ENCODE data around the gene AKAP8. TPM values are rescaled to one million over a fixed set of nuclear protein-coding genes. Genes with fewer than 3 reads are reported as not detected.
A peak's percentile ranks its signal among the peaks of the same experiment; 100 is the strongest.

The AKAP8 gene
- total and polyA plus RNA-seq, 2 experiments from 2014 or later, result 18.6 to 22.9 TPM

- Histone ChIP-seq H3K79me2 (peaks cover 91% of the 10 kb centered on the region), H3K36me3 (replicated peaks; ENCODE audit: insufficient read depth, low read depth) (no peaks in the 10 kb centered on the region), H3K27ac (no peak overlapping the region), H3K9me3 (ENCODE audit: low read depth) (no peaks in the 10 kb centered on the region), H3K27me3 (no peaks in the 10 kb centered on the region), H3K4me3 (no peak overlapping the region), H2AFZ (no peak overlapping the region), H3K4me1 (ENCODE audit: insufficient read depth) (peaks cover 49% of the 10 kb centered on the region), H3K9me2 (replicated peaks; ENCODE audit: insufficient read depth) (no peaks in the 10 kb centered on the region), H4K20me1 (ENCODE audit: insufficient read depth, poor library complexity, severe bottlenecking) (peaks cover 83% of the 10 kb centered on the region), H3K4me2 (peak overlapping the region; percentile 89)
- no peak for TF ChIP-seq EZH2 (IDR thresholded peaks at IDR 0.05; ENCODE audit: borderline replicate concordance)
- TF ChIP-seq CTCF (IDR thresholded peaks at IDR 0.05; ENCODE audit: poor library complexity), result no peak
- no peak for TF ChIP-seq EZH2phosphoT487 (IDR thresholded peaks at IDR 0.05; ENCODE audit: low read depth, severe bottlenecking, unreplicated experiment)
- 61% methylated on average over 10 of the region's 10 CpGs for WGBS (ENCODE audit: low lambda C conversion rate, missing lambda C conversion rate)
- DNase-seq (ENCODE audit: low spot score), result no peak
Observed at GRCh38 chr19:15328312-15328711, 51.3 kb downstream of the AKAP8 start.

GRCh38 chr19:15324791-15325519 is 54.6 kb downstream of the AKAP8 start:
- peak overlapping the region; percentile 41 for H3K27ac ChIP-seq
- H3K27me3 ChIP-seq, result no peaks in the 10 kb centered on the region
- H3K36me3 ChIP-seq (replicated peaks; ENCODE audit: insufficient read depth, low read depth), result no peaks in the 10 kb centered on the region
- H2AFZ ChIP-seq, result no peak overlapping the region
- H3K4me3 ChIP-seq, result no peak overlapping the region
- no peak for TF ChIP-seq EZH2phosphoT487 (IDR thresholded peaks at IDR 0.05; ENCODE audit: low read depth, severe bottlenecking, unreplicated experiment)
- TF ChIP-seq EZH2 (IDR thresholded peaks at IDR 0.05; ENCODE audit: borderline replicate concordance), result no peak
- no peak for TF ChIP-seq CTCF (IDR thresholded peaks at IDR 0.05; ENCODE audit: poor library complexity)
- H4K20me1 ChIP-seq (ENCODE audit: insufficient read depth, poor library complexity, severe bottlenecking), result peaks cover 100% of the 10 kb centered on the region
- no peak for DNase-seq (ENCODE audit: low spot score)
- H3K79me2 ChIP-seq, result peaks cover 100% of the 10 kb centered on the region
- peaks cover 65% of the 10 kb centered on the region for H3K4me1 ChIP-seq (ENCODE audit: insufficient read depth)
- H3K9me3 ChIP-seq (ENCODE audit: low read depth), result no peaks in the 10 kb centered on the region
- H3K9me2 ChIP-seq (replicated peaks; ENCODE audit: insufficient read depth), result no peaks in the 10 kb centered on the region
- H3K4me2 ChIP-seq, result peak overlapping the region; percentile 23
- WGBS (ENCODE audit: low lambda C conversion rate, missing lambda C conversion rate), result 38% methylated on average over 6 of the region's 6 CpGs

GRCh38 chr19:15323496-15324235 is 55.9 kb downstream of the AKAP8 start:
- peaks cover 100% of the 10 kb centered on the region for H4K20me1 ChIP-seq (ENCODE audit: insufficient read depth, poor library complexity, severe bottlenecking)
- H3K4me3 ChIP-seq, result no peak overlapping the region
- no peak for TF ChIP-seq EZH2phosphoT487 (IDR thresholded peaks at IDR 0.05; ENCODE audit: low read depth, severe bottlenecking, unreplicated experiment)
- TF ChIP-seq CTCF (IDR thresholded peaks at IDR 0.05; ENCODE audit: poor library complexity), result no peak
- TF ChIP-seq EZH2 (IDR thresholded peaks at IDR 0.05; ENCODE audit: borderline replicate concordance), result no peak
- H3K36me3 ChIP-seq (replicated peaks; ENCODE audit: insufficient read depth, low read depth), result no peaks in the 10 kb centered on the region
- H3K4me2 ChIP-seq, result peak overlapping the region; percentile 23
- DNase-seq (ENCODE audit: low spot score), result peak; percentile 30
- H3K27ac ChIP-seq, result peak overlapping the region; percentile 41
- H3K27me3 ChIP-seq, result no peaks in the 10 kb centered on the region
- WGBS (ENCODE audit: low lambda C conversion rate, missing lambda C conversion rate), result 67% methylated on average over 5 of the region's 5 CpGs
- H3K79me2 ChIP-seq, result peaks cover 100% of the 10 kb centered on the region
- H3K4me1 ChIP-seq (ENCODE audit: insufficient read depth), result peaks cover 57% of the 10 kb centered on the region
- H3K9me2 ChIP-seq (replicated peaks; ENCODE audit: insufficient read depth), result no peaks in the 10 kb centered on the region
- no peak overlapping the region for H2AFZ ChIP-seq
- no peaks in the 10 kb centered on the region for H3K9me3 ChIP-seq (ENCODE audit: low read depth)
